Effector memory CD4-positive, alpha-beta T cell (primary cell): ENCODE measurements around the gene GTPBP6.
"Not testable (repeated sequence)": the region's sequence is repeated elsewhere in the genome, so short reads cannot be mapped to it uniquely, and the experiment has no call there.

Experiments
- DNase-seq, 3 donors: peaks; one replicate each; pipeline ENCODE4 v3.0.0-alpha.2; 2020
- H3K27ac ChIP-seq: 2 replicates; pipeline ENCODE4 v1.7.0; 2013; ENCODE audit warnings: mild to moderate bottlenecking, low read length, moderate library complexity; ENCODE audit not compliant: insufficient read depth, poor library complexity, severe bottlenecking
- H3K27me3 ChIP-seq: replicated peaks from 2 replicates; pipeline ENCODE4 v1.7.0; 2013; ENCODE audit warnings: mild to moderate bottlenecking, low read length; ENCODE audit not compliant: insufficient read depth, control insufficient read depth, poor library complexity, severe bottlenecking
- H3K36me3 ChIP-seq: 2 replicates; pipeline ENCODE4 v1.7.0; 2013; ENCODE audit warnings: mild to moderate bottlenecking, low read length, moderate library complexity; ENCODE audit not compliant: control insufficient read depth, insufficient read depth
- H3K4me1 ChIP-seq: 2 replicates; pipeline ENCODE4 v1.7.0; 2013; ENCODE audit warnings: low read length, mild to moderate bottlenecking; ENCODE audit not compliant: control insufficient read depth, insufficient read depth, poor library complexity, severe bottlenecking
- H3K4me3 ChIP-seq: 2 replicates; pipeline ENCODE4 v1.7.0; 2013; ENCODE audit warnings: low read length, low read depth, mild to moderate bottlenecking; ENCODE audit not compliant: insufficient read depth, poor library complexity, severe bottlenecking
- H3K9me3 ChIP-seq: 2 replicates; pipeline ENCODE4 v1.7.0; 2013; ENCODE audit warnings: mild to moderate bottlenecking, low read length, moderate library complexity; ENCODE audit not compliant: control insufficient read depth

The GTPBP6 gene

DNA sequence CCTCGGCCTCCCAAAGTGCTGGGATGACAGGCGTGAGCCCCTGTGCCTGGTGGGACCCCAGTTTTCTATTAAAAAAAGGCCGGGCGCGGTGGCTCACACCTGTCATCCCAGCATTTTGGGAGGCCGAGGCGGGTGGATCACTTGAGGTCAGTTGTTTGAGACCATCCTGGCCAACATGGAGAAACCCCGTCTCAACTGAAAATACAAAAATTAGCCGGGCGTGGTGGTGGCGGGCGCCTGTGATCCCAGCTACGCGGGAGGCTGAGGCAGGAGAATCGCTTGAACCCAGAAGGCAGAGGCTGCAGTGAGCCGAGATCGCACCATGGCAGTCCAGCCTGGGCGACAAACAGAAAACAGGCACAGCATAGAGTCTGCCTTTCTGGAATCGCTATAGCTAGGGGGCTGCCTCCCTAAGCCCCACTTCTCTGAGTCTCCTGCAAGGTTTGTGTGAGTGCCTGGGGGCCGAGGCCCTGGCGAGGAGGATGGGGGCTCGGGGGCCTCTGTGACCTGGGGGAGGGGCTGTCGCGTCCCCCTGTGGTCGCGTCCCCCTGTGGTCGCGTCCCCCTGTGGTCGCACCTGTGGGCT lies 11.6 kb upstream of the GTPBP6 start:
- DNase-seq, H3K27ac ChIP-seq, H3K27me3 ChIP-seq, H3K4me1 ChIP-seq, H3K4me3 ChIP-seq, H3K9me3 ChIP-seq, H3K36me3 ChIP-seq: not testable (repeated sequence)

DNA sequence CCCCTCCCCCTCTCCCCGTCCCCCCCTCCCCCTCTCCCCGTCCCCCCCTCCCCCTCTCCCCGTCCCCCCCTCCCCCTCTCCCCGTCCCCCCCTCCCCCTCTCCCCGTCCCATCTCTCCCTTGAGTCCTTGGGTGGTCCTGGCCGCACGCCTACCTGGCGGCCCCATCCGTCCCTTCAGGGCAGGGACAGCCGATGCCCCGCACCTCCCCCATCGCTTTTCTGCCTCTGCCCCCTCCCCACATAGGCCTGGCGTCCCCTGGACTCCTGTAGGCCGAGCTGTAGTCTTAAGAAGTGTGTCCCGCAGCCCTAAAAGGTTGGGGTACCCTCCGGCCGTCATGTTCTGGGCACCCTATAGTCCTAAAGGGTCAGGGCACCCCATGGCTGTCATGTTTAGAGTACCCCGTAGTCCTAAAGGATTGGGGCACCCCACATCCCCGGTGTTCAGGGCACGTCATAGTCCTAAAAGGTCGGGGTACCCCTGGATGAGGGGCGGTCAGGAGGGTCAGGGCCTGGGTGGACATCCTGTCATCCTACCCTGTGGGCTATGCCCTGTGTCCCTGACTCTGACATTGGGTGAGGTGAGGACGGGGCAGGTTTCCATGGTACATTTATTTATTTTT lies 10.8 kb upstream of the GTPBP6 start:
- Histone ChIP-seq H3K4me3 (no peak overlapping the region), H3K4me1 (peaks cover 8% of the 10 kb centered on the region), H3K36me3 (no peaks in the 10 kb centered on the region), H3K9me3 (no peaks in the 10 kb centered on the region), H3K27ac (no peak overlapping the region), H3K27me3 (peaks cover 3% of the 10 kb centered on the region)
- no peak for DNase-seq

DNA sequence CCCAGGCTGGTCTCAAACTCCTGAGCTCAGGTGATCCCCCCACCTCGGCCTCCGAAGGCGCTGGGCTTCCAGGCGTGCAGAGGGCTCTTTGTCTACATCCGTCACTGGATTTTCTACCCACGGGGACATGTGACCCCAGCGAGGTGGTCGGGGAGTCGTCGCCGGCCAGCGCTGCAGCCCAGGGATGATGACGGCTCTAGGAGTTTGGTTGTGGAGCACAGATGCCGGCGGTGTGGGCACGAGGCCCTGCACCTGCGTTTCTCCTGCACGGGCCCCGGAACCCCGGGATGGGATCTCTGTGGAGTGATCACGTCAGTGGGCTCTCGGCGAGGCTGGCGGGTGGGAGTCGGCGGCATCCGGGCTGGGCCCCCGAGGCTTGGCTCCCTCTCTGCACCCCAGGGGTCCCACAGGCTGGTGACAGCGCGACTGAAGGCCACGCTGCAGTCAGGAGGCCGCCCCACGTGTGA lies 9.1 kb upstream of the GTPBP6 start:
- peaks cover 3% of the 10 kb centered on the region for H3K27me3 ChIP-seq
- no peaks in the 10 kb centered on the region for H3K36me3 ChIP-seq
- DNase-seq = no peak
- no peaks in the 10 kb centered on the region for H3K9me3 ChIP-seq
- peaks cover 16% of the 10 kb centered on the region for H3K4me1 ChIP-seq
- H3K27ac ChIP-seq = no peak overlapping the region
- H3K4me3 ChIP-seq = no peak overlapping the region

DNA sequence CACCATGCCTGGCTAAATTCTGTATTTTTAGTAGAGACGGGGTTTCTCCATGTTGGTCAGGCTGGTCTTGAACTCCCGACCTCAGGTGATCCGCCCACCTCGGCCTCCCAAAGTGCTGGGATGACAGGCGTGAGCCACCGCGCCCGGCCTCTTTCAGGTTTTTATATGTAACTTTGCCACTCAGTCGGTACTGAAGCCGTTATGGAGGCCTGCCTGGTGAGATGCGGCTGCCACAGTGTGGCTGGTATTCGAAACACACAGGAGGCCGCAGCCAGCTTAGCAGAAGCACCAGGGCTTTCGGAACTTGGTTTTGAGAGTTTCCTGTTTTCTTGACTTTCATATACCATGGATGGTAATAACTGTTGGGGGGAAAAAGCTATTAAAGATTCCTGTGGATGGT lies 6.1 kb upstream of the GTPBP6 start:
- not testable (repeated sequence) for H3K4me3 ChIP-seq, H3K27me3 ChIP-seq, H3K9me3 ChIP-seq, DNase-seq, H3K27ac ChIP-seq, H3K36me3 ChIP-seq
- peaks cover 22% of the 10 kb centered on the region for H3K4me1 ChIP-seq

DNA sequence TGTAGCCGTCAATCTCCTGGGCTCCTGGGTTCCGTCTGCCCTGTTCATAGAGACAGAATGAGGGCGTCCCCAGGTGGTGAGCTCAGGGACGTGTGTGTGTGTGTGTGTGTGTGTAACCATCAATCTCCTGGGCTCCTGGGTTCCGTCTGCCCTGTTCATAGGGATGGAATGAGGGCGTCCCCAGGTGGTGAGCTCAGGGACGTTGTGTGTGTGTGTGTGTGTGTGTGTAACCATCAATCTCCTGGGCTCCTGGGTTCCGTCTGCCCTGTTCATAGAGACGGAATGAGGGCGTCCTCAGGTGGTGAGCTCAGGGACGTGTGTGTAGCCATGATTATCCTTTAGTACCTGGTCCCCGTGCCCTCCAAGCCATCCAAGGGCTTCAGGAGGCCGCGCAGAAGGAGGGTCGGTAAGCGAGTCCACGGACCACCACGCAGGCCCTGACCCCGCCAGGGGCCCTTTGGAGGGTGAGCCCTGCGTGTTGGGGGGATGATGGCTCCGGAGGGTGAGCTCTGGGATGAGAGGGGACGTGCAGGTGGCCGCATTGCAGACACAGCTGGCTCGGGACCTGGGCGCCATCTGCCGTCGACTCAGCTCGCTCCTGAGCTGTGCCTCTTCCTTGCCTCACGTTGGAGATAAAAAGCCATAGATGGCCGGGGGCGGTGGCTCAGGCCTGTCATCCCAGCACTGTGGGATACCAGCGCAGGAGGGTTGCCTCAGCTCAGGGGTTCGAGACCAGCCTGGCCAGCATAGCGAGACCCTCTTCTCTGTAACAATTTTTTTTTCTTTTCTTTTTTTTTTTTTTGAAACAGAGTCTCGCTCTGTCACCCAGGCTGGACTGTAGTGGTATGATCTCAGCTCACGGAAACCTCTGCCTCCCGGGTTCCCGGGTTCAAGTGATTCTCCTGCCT lies 5.4 kb upstream of the GTPBP6 start:
- H3K9me3 ChIP-seq = no peaks in the 10 kb centered on the region
- H3K4me3 ChIP-seq = no peak overlapping the region
- H3K27ac ChIP-seq = no peak overlapping the region
- DNase-seq = peak in 2 of 3 donors; percentile 28 to 34
- no peaks in the 10 kb centered on the region for H3K27me3 ChIP-seq
- peaks cover 27% of the 10 kb centered on the region for H3K4me1 ChIP-seq
- H3K36me3 ChIP-seq = no peaks in the 10 kb centered on the region

DNA sequence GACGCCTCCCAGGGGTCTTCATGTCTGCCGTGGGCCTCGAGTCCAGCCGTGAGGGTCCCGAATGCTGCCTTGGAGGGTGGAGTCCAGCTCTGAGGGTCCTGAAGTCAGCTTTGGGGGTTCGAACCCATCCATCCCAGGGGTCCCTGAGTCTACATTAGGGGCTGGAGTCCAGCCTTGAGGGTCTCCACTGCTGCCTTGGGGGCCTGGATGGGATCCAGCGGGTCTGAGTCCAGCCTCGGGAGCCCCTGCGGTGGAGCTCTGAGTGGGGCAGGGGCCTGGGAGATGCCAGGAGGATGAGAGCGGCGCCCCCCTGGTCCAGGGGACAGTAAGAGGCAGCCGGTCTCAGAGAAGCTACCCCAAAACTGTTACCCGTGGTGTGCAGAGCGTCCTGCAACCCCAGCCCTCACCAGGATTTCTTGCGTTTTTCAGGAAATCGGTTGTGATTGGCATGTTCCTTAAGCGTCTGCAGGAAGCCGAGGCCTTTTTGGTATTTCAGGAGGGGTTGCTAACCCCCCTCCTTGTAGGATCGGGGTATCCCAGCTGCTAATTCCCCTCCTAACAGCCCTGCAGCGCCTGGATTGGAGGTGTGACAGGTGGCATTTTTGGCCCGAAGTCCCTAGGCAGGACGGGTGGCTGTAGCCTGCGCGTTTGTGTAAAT lies 1.7 kb upstream of the GTPBP6 start:
- H3K9me3 ChIP-seq = no peaks in the 10 kb centered on the region
- no peak for DNase-seq
- H3K27me3 ChIP-seq = no peaks in the 10 kb centered on the region
- peak overlapping the region; percentile 88 for H3K4me3 ChIP-seq
- peaks cover 7% of the 10 kb centered on the region for H3K36me3 ChIP-seq
- peaks cover 31% of the 10 kb centered on the region for H3K4me1 ChIP-seq
- H3K27ac ChIP-seq = peak overlapping the region; percentile 16

DNA sequence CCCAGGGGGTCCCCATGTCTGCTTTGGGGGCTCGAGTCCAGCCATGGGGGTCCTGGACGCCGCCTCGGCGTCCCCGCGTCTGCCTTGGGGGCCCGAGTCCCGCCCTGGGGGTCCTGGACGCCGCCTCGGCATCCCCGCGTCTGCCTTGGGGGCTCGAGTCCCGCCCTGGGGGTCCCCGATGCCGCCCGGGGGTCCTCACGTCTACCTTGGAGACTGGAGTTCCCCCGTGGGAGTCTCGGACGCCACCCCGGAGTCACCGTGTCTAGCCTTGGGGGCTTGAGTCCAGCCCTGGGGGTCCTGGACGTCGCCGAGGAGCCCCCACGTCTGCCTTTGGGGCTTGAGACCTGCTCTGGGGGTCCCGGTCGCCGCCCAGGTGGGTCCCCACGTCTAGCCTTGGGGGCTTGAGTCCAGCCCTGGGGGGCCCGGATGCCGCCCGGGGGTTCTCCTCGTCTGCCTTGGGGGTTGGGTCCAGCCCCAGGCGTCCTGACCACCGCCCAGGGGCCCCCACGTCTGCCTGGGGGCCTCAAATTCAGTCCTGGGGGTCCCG lies 1.1 kb upstream of the GTPBP6 start:
- DNase-seq = no peak
- no peaks in the 10 kb centered on the region for H3K27me3 ChIP-seq
- no peaks in the 10 kb centered on the region for H3K9me3 ChIP-seq
- H3K27ac ChIP-seq = peak overlapping the region; percentile 94
- peaks cover 13% of the 10 kb centered on the region for H3K36me3 ChIP-seq
- H3K4me1 ChIP-seq = peaks cover 31% of the 10 kb centered on the region
- H3K4me3 ChIP-seq = peak overlapping the region; percentile 88

DNA sequence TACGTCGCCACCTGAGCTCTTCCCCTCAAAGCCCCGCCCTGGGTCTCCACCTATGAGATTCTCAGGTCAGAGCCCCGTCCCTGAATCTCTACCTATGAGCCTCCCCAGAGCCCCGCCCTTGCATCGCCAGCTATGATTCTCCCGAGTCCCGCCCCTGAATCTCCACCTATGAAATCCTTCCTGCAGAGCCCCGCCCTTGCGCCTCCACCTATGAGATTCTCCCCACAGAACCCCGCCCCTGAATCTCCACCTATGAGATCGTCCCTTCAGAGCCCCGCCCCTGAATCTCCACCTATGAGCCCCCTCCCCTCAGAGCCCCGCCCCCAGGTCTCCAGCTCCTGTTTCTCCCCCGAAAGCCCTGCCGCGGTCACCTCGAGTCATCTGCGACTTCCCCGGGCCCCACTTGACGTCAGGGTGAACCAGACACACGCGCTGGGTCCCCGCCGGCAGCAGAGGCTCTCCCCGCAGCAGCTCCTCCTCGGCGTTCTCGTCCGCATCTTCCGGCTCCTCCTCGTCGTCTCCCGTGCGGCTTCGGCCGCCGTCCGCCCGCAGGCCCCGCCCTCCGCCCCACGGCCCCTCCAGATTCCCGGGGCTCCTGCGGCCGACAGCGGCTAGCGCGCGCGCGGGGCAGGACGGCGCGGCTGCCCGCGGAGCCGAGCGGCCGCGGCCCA lies 393 bp downstream of the GTPBP6 start:
- Histone ChIP-seq H3K27me3 (no peaks in the 10 kb centered on the region), H3K9me3 (no peaks in the 10 kb centered on the region), H3K4me1 (peaks cover 28% of the 10 kb centered on the region), H3K36me3 (peaks cover 26% of the 10 kb centered on the region), H3K4me3 (peak overlapping the region; percentile 49), H3K27ac (peak overlapping the region; percentile 94)
- DNase-seq = peak; percentile 97 to 99 (median 98)

DNA sequence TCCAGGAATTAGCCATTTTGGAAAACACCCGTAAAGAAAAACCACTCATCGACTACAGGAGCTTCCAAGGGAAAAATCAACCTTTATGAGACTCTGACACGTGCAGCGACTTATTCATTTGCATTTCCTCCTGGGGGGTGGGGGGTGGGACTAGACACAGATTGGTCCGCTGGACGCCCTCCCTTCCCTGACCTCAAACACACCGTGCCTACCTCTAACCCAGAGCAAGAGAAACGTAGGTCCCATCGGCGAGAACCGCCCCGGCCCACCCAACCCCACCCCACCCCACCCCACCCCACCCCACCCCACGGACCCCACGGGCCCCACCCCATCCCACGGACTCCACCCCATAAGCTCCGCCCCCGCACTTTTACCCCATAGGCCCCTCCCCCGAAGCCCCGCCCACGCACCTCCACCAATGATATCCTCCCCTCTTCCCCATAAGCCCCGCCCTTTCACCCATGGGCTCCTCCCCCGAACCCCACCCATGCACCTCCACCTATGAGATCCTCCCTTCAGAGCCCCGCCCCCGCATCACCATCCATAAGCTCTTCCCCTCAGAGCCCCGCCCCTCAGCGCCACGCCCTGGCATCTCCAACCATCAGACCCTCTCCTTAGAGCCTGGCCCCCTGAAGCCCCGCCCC lies 1.1 kb downstream of the GTPBP6 start:
- Histone ChIP-seq H3K27ac (peak overlapping the region; percentile 94), H3K9me3 (no peaks in the 10 kb centered on the region), H3K27me3 (no peaks in the 10 kb centered on the region), H3K4me3 (no peak overlapping the region), H3K4me1 (peaks cover 22% of the 10 kb centered on the region), H3K36me3 (peaks cover 33% of the 10 kb centered on the region)
- no peak for DNase-seq
